Lung (tissue), 12 donors: Measurements from ENCODE around the gene SLC43A3. TPM values are rescaled to one million over a fixed set of nuclear protein-coding genes. Genes with fewer than 3 reads are reported as not detected.

ENCODE experiments used
- ATAC-seq: fragments of 200-7000 bp; cut with Tn5 transposase; one replicate; pipeline ENCODE4 v1.9.1; 2020; ENCODE audit warnings: moderate number of reproducible peaks; ENCODE audit not compliant: insufficient read depth, low FRiP score
- DNase-seq, 3 donors: peaks; one replicate each; pipeline ENCODE4 v3.0.0-alpha.2; 2013 to 2017
- H3K27ac ChIP-seq, 2 donors: one replicate each; pipeline ENCODE4 v1.5.1; 2013; ENCODE audit warnings: mild to moderate bottlenecking in 2 of 2, moderate library complexity in 2 of 2, control low read depth in 1 of 2, inconsistent platforms in 1 of 2, low read depth in 1 of 2, low read length in 1 of 2
- H3K27me3 ChIP-seq, 3 donors: one replicate each; pipeline ENCODE4 v1.5.1; 2013; ENCODE audit warnings: low read length in 2 of 3; ENCODE audit not compliant: control insufficient read depth in 3 of 3, insufficient read depth in 3 of 3
- H3K36me3 ChIP-seq, 4 donors: one replicate each; pipeline ENCODE4 v1.5.1; 2013; ENCODE audit warnings: low read length in 4 of 4, mild to moderate bottlenecking in 1 of 4, moderate library complexity in 1 of 4; ENCODE audit not compliant: control insufficient read depth in 4 of 4, insufficient read depth in 4 of 4
- H3K4me1 ChIP-seq, 5 donors: one replicate each; pipeline ENCODE4 v1.5.1; 2013; ENCODE audit warnings: low read length in 5 of 5, mild to moderate bottlenecking in 2 of 5, moderate library complexity in 1 of 5; ENCODE audit not compliant: control insufficient read depth in 5 of 5, insufficient read depth in 5 of 5
- H3K4me3 ChIP-seq: one replicate; pipeline ENCODE4 v1.5.1; 2013; ENCODE audit warnings: mild to moderate bottlenecking, control low read depth, moderate library complexity
- H3K9ac ChIP-seq, 2 donors: one replicate each; pipeline ENCODE4 v1.5.1; 2013; ENCODE audit warnings: low read length in 2 of 2, control low read depth in 1 of 2; ENCODE audit not compliant: insufficient read depth in 1 of 2
- H3K9me3 ChIP-seq, 4 donors: one replicate each; pipeline ENCODE4 v1.5.1; 2013; ENCODE audit warnings: low read length in 3 of 4, mild to moderate bottlenecking in 1 of 4, moderate library complexity in 1 of 4; ENCODE audit not compliant: control insufficient read depth in 4 of 4, insufficient read depth in 3 of 4
- CTCF ChIP-seq: IDR thresholded peaks from 2 replicates; pipeline ENCODE4 v1.5.1; 2012; ENCODE audit warnings: mild to moderate bottlenecking; ENCODE audit errors: control extremely low read depth, extremely low read depth
- WGBS, 2 donors: extraction: QIAGEN DNeasy Blood & Tissue Kit; methylation state at CpG; one replicate each; pipeline ENCODE4 v1.1.7; 2013; 5-methylcytosine and 5-hydroxymethylcytosine counted together
- polyA plus RNA-seq, 2 donors: library from polyadenylated mRNA; stranded (reverse); fragments of 200-250 nt; gene quantifications; one replicate each; pipeline ENCODE4 v1.2.1, GENCODE V29; 2013
- total RNA-seq, 2 donors: library from RNA; depleted of rRNA in 1 of 2; stranded (reverse); fragments of >200 nt in 1 of 2; gene quantifications; one replicate each; pipeline ENCODE4 v1.2.1, GENCODE V29; 2014 to 2021
- donor health status: control.
- donor health status: control.
- donor health status: Bipolar disorder and iron deficiency.
- donor health status: healthy.
- donor health status: DM: yes; HTN: yes; CAD: no.

Gene SLC43A3
- total and polyA plus RNA-seq, 4 donors, result 23.3 to 155 (median 105) TPM

- DNase-seq (no peak), ATAC-seq (no peak)
- Histone ChIP-seq H3K27me3 (peaks cover 0 to 4% (median 0%) of the 10 kb centered on the region in 3 donors), H3K4me3 (no peak overlapping the region), H3K27ac (no peak overlapping the region), H3K4me1 (no peaks in the 10 kb centered on the region), H3K36me3 (no peaks in the 10 kb centered on the region), H3K9me3 (no peaks in the 10 kb centered on the region), H3K9ac (no peak overlapping the region)
- WGBS, 2 donors, result 75 to 81% methylated on average over 2 of the region's 2 CpGs
- TF ChIP-seq CTCF, result no peak
Measured at GRCh38 chr11:57396744-57397143, 30.2 kb downstream of the SLC43A3 start.

DNA sequence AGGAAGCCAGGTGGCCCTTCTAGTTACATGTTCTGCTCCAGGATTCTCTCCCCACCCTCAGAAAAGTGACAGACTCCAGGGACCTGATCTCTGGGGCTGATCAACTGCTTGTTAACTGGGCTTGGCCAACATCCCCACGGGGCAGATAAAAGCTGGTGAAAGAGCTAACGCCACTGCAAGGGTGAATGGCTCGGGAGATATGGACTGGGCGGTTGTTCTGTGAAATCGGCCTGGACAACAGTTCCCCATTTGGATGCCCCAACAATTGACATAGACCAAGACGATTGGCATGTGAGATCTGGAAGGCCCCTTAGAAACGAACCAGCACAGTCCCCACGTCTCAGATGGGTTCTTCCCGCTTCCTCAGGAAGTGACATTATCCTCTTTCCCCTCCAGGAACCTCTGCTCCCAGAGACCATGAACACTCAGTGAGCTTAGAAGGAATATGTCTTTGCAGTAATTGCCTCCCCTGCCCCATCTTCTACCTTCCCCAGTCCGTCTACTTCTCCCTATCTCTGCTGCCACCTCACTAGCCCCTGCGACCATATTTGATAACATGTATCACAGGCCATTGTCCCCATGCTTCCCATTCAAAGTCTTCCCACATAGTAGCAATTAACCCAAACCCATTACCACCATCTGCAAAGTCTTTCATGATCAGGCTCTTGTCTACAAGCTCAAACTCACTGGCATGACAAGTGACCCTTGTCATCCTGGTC lies 30.9 kb downstream of the SLC43A3 start:
- no peak for DNase-seq
- TF ChIP-seq CTCF, result no peak
- peaks cover 0 to 4% (median 0%) of the 10 kb centered on the region in 3 donors for H3K27me3 ChIP-seq
- H3K27ac ChIP-seq, result no peak overlapping the region
- 73 to 80% methylated on average over 11 of the region's 11 CpGs for WGBS, 2 donors
- no peaks in the 10 kb centered on the region for H3K9me3 ChIP-seq
- H3K9ac ChIP-seq, result no peak overlapping the region
- H3K4me3 ChIP-seq, result no peak overlapping the region
- no peaks in the 10 kb centered on the region for H3K36me3 ChIP-seq
- ATAC-seq, result no peak
- no peaks in the 10 kb centered on the region for H3K4me1 ChIP-seq

- ATAC-seq (no peak), DNase-seq (no peak)
- Histone ChIP-seq H3K4me3 (no peak overlapping the region), H3K36me3 (no peaks in the 10 kb centered on the region), H3K4me1 (no peaks in the 10 kb centered on the region), H3K9me3 (no peaks in the 10 kb centered on the region), H3K27ac (no peak overlapping the region), H3K27me3 (peaks cover 0 to 8% (median 0%) of the 10 kb centered on the region in 3 donors), H3K9ac (no peak overlapping the region)
- no peak for TF ChIP-seq CTCF
- WGBS, 2 donors, result 76 to 83% methylated on average over 4 of the region's 4 CpGs
Measured at GRCh38 chr11:57394203-57394965, 32.5 kb downstream of the SLC43A3 start.
